ENCODE data around the gene KATNBL1. TPM values are rescaled to one million over a fixed set of nuclear protein-coding genes. Genes with fewer than 3 reads are reported as not detected.

Gene KATNBL1
- total and polyA plus RNA-seq, 7 experiments from 2014 or later, result 21.8 to 41.1 (median 33.0) TPM

DNA sequence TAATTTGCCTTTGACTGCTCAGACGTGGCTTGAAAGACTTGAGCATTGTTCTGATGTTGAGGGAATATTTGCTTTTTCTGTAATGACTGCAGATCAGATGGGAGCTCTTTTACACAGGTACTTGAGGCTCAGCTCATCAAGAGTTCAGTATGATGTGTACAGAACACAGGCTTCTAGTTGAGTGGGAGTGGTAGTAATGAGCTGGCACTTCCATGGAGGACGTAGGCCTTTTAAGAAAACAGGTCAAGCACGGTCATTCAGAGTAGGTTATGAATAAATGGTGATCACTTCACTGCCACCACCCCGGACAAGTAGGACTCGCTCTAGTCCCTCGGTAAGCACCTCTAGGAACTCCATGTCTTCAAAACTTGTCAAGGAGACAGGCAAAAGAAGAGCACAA is 23.7 kb upstream of the KATNBL1 start:
- ChIA-PET POLR2A (interaction anchor here (0.6 to 1.4 kb wide), 2 partner anchors 104 to 132 kb away, joined by 3 to 4 read pairs; partner anchors contain the start of gene SLC12A6), CTCF (interaction anchor here (1.0 to 1.1 kb wide), 2 partner anchors 105 to 134 kb away, joined by 4 to 6 read pairs; no protein-coding TSS in a partner anchor)
- Histone ChIP-seq H3K36me3 (ENCODE audit: control insufficient read depth in 2 of 3, insufficient read depth in 3 of 3, low read length in 3 of 3) (peaks cover 18 to 91% (median 29%) of the 10 kb centered on the region in 3 experiments), H3K27me3 (ENCODE audit: control insufficient read depth in 2 of 2, insufficient read depth in 2 of 2, low read length in 2 of 2) (no peaks in the 10 kb centered on the region), H3K27ac (ENCODE audit: low read depth, low read length) (no peak overlapping the region), H3K4me1 (ENCODE audit: control insufficient read depth in 2 of 2, insufficient read depth in 2 of 2, low read length in 2 of 2) (no peaks in the 10 kb centered on the region), H3K9me3 (ENCODE audit: control insufficient read depth in 2 of 3, low read length in 3 of 3) (no peaks in the 10 kb centered on the region), H3K4me3 (ENCODE audit: low read length) (no peak overlapping the region)
- no peaks in the 10 kb centered on the region for H3K27me3 Mint-ChIP-seq
- no peak overlapping the region for H3K4me3 Mint-ChIP-seq
- no peak for DNase-seq
- H3K36me3 Mint-ChIP-seq, result peaks cover 0 to 43% (median 17%) of the 10 kb centered on the region in 5 donors
- no peaks in the 10 kb centered on the region for H3K4me1 Mint-ChIP-seq
- peak overlapping the region in 2 of 9 donors; percentile 62 to 79 for H3K27ac Mint-ChIP-seq
- intact Hi-C loops (cut with micrococcal nuclease), result no loop called here
- ATAC-seq, result no peak
- peaks cover 0 to 1% (median 0%) of the 10 kb centered on the region in 11 donors for H3K9me3 Mint-ChIP-seq

DNA sequence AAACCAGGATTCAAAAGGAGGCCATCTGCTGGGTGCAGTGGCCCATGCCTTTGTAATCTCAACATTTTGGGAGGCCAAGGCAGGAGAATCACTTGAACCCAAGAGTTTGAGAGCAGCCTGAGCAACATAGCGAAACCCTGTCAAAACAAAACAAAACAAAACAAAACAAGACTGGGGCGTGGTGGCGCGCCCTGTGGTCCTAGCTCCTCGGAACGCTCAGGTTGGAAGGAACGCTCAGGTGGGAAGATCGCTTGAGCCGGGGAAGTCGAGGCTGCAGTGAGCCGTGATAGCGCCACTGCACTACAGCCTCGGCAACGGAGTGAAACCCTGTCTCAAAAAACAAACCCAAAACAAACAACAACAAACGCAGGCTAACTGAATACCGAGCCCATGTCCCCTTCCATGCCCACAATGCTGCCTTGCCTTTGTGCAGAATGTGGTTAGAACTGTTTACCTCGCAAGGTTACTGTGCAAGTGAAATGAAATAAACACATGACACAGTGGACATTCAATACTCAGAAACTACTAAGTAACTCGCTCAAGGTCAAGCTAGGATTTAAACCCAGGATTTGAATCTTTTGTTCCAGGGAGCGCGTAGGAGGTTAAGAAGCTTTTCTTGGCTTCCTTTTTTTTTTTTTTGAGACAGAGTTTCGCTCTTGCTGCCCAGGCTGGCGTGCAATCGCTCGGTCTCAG is 14.2 kb upstream of the KATNBL1 start:
- H3K27me3 ChIP-seq (ENCODE audit: control insufficient read depth in 2 of 2, insufficient read depth in 2 of 2, low read length in 2 of 2), result no peaks in the 10 kb centered on the region
- peak overlapping the region; percentile 83 for H3K27ac ChIP-seq (ENCODE audit: low read depth, low read length)
- Mint-ChIP-seq H3K36me3 (peaks cover 4 to 21% (median 13%) of the 10 kb centered on the region in 5 donors), H3K4me3 (peak overlapping the region; percentile 88 to 100 (median 94)), H3K27ac (peak overlapping the region; percentile 93 to 100 (median 99)), H3K27me3 (peaks cover 0 to 5% (median 0%) of the 10 kb centered on the region in 5 donors), H3K4me1 (peaks cover 9 to 35% (median 30%) of the 10 kb centered on the region in 7 donors), H3K9me3 (peaks cover 0 to 6% (median 0%) of the 10 kb centered on the region in 11 donors)
- peaks cover 5 to 13% of the 10 kb centered on the region in 2 donors for H3K4me1 ChIP-seq (ENCODE audit: control insufficient read depth in 2 of 2, insufficient read depth in 2 of 2, low read length in 2 of 2)
- peak overlapping the region; percentile 82 for H3K4me3 ChIP-seq (ENCODE audit: low read length)
- ChIA-PET POLR2A (interaction anchor here (0.6 to 3.4 kb wide), 11 partner anchors 9 to 762 kb away, joined by 3 to 23 read pairs (median 6); partner anchors contain the start of genes EMC7, GOLGA8B, KATNBL1 and LPCAT4), CTCF (interaction anchor here (1.1 to 1.3 kb wide), 2 partner anchors 13 to 144 kb away, joined by 3 read pairs; no protein-coding TSS in a partner anchor)
- no peaks in the 10 kb centered on the region for H3K9me3 ChIP-seq (ENCODE audit: control insufficient read depth in 2 of 3, low read length in 3 of 3)
- peaks cover 0 to 16% (median 0%) of the 10 kb centered on the region in 3 experiments for H3K36me3 ChIP-seq (ENCODE audit: control insufficient read depth in 2 of 3, insufficient read depth in 3 of 3, low read length in 3 of 3)
- ATAC-seq (no peak), DNase-seq (no peak)
- intact Hi-C loops (cut with micrococcal nuclease), result loop anchor here (1.0 to 10.0 kb wide), 4 partner anchors 14 to 741 kb away; partner anchors contain the start of genes AQR (in 1 of the 2), GOLGA8A (in 1 of the 2), GOLGA8B (in 1 of the 2) and KATNBL1 (in 1 of the 2)

DNA sequence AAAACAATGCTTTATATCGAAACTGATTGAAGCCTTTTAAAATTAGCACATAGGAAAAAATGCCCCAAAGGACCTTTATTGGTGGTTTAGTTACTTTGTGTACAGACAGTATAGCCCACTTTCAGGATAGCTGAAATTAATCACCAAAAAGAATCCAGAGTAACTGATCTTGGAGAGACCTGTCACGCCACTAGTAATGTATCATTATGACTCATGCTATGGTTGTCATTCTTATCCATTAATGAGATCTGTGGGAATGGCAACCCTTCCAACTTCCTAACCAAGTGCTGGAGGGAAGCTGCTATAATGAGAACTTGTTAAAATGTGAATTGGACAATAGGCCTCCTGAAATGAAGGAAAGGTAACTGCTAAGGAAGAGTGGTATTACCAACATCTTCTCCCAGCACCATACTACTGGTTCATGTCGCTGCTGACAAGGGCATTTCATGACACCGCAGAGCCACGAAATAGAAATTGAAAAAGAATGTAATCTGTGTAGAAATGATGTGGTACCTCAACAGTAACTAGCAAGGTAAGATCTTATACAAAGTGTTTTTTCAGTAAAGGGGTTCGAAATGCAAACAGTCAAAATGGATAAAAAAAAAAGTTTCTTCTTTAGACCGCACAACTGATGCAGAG is 7.8 kb upstream of the KATNBL1 start:
- intact Hi-C loops (cut with micrococcal nuclease), result loop anchor here in 1 of 2 donors (10.0 kb wide), 1 partner anchor 1133 kb away; no protein-coding TSS in a partner anchor
- ChIA-PET POLR2A (no interaction called here), CTCF (interaction anchor here (0.8 kb wide), 1 partner anchor 159 kb away, joined by 3 read pairs; no protein-coding TSS in a partner anchor)
- no peaks in the 10 kb centered on the region for H3K36me3 Mint-ChIP-seq
- Histone ChIP-seq H3K27ac (ENCODE audit: low read depth, low read length) (no peak overlapping the region), H3K27me3 (ENCODE audit: control insufficient read depth in 2 of 2, insufficient read depth in 2 of 2, low read length in 2 of 2) (no peaks in the 10 kb centered on the region), H3K4me3 (ENCODE audit: low read length) (no peak overlapping the region), H3K36me3 (ENCODE audit: control insufficient read depth in 2 of 3, insufficient read depth in 3 of 3, low read length in 3 of 3) (no peaks in the 10 kb centered on the region), H3K4me1 (ENCODE audit: control insufficient read depth in 2 of 2, insufficient read depth in 2 of 2, low read length in 2 of 2) (no peaks in the 10 kb centered on the region), H3K9me3 (ENCODE audit: control insufficient read depth in 2 of 3, low read length in 3 of 3) (no peaks in the 10 kb centered on the region)
- no peak overlapping the region for H3K4me3 Mint-ChIP-seq
- no peaks in the 10 kb centered on the region for H3K9me3 Mint-ChIP-seq
- peaks cover 0 to 11% (median 0%) of the 10 kb centered on the region in 5 donors for H3K27me3 Mint-ChIP-seq
- no peak overlapping the region for H3K27ac Mint-ChIP-seq
- no peak for ATAC-seq
- H3K4me1 Mint-ChIP-seq, result peaks cover 0 to 3% (median 0%) of the 10 kb centered on the region in 7 donors
- DNase-seq, result no peak

DNA sequence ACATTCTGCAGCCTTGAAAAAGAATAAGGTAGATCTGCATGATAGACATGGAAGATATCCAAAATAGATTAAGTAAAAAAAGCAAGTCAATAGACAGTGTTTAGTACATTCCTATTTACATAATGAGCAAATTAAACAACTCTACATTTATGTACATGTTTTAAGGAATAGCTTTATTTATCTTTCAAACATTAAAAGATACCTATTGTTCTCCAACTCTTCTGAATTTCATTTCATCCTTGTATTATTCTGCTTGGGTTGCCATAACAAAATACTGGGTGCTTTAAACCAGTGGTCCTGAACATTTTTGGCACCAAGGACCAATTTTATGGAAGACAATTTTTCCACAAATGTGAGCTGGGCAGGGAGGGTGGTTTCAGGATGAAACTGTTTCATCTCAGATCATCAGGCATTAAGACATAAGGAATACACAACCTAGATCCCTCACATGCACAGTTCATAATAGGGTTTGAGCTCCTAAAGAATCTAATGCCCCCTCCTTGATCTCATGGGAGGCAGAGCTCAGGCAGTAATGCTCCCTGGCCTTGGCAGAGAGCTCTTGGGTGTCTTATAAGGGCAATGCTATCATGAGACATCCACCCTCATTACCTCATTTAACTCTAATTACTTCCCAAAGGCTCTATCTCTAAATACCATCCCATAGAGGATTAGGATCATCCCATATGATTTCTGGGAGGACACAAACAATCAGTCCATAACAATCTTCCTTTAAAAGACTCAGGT is 6.8 kb upstream of the KATNBL1 start:
- no peaks in the 10 kb centered on the region for H3K27me3 ChIP-seq (ENCODE audit: control insufficient read depth in 2 of 2, insufficient read depth in 2 of 2, low read length in 2 of 2)
- ChIA-PET CTCF (interaction anchor here (1.0 kb wide), 2 partner anchors 8 to 151 kb away, joined by 3 to 4 read pairs; partner anchors contain the start of genes EMC4 and LPCAT4), POLR2A (interaction anchor here (1.0 kb wide), 1 partner anchor 121 kb away, joined by 3 read pairs; the partner anchor contains the start of gene SLC12A6)
- H3K27ac Mint-ChIP-seq, result no peak overlapping the region
- no peaks in the 10 kb centered on the region for H3K36me3 ChIP-seq (ENCODE audit: control insufficient read depth in 2 of 3, insufficient read depth in 3 of 3, low read length in 3 of 3)
- H3K36me3 Mint-ChIP-seq, result no peaks in the 10 kb centered on the region
- no peak overlapping the region for H3K27ac ChIP-seq (ENCODE audit: low read depth, low read length)
- ATAC-seq (no peak), DNase-seq (no peak)
- H3K27me3 Mint-ChIP-seq, result peaks cover 0 to 11% (median 0%) of the 10 kb centered on the region in 5 donors
- H3K9me3 Mint-ChIP-seq, result no peaks in the 10 kb centered on the region
- no peaks in the 10 kb centered on the region for H3K4me1 ChIP-seq (ENCODE audit: control insufficient read depth in 2 of 2, insufficient read depth in 2 of 2, low read length in 2 of 2)
- no peak overlapping the region for H3K4me3 ChIP-seq (ENCODE audit: low read length)
- H3K4me1 Mint-ChIP-seq, result no peaks in the 10 kb centered on the region
- no peaks in the 10 kb centered on the region for H3K9me3 ChIP-seq (ENCODE audit: control insufficient read depth in 2 of 3, low read length in 3 of 3)
- no peak overlapping the region for H3K4me3 Mint-ChIP-seq
- intact Hi-C loops (cut with micrococcal nuclease), result loop anchor here in 1 of 2 donors (10.0 kb wide), 1 partner anchor 1132 kb away; no protein-coding TSS in a partner anchor

DNA sequence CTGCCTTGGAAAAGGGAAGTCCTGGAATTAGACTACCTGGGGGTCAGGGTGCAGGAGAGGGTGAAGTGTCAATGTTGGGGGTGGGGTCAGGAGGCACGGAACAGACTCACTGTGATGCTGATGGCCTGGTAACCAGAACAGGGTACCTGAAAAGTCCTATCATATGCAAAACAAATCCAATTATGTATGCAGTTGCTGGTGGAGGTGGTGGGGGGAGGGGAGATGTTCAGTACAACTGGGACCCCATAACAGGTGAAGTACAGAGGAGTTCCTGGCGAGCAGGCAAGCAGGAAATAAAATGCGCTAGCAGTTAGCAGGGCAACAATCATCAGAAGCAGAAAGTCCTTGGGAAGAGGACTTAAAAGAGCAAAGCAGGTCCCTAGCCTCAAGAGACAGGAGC is 4.2 kb upstream of the KATNBL1 start:
- Histone ChIP-seq H3K4me1 (ENCODE audit: control insufficient read depth in 2 of 2, insufficient read depth in 2 of 2, low read length in 2 of 2) (no peaks in the 10 kb centered on the region), H3K27me3 (ENCODE audit: control insufficient read depth in 2 of 2, insufficient read depth in 2 of 2, low read length in 2 of 2) (no peaks in the 10 kb centered on the region), H3K27ac (ENCODE audit: low read depth, low read length) (no peak overlapping the region), H3K4me3 (ENCODE audit: low read length) (no peak overlapping the region), H3K36me3 (ENCODE audit: control insufficient read depth in 2 of 3, insufficient read depth in 3 of 3, low read length in 3 of 3) (no peaks in the 10 kb centered on the region), H3K9me3 (ENCODE audit: control insufficient read depth in 2 of 3, low read length in 3 of 3) (no peaks in the 10 kb centered on the region)
- Mint-ChIP-seq H3K27ac (no peak overlapping the region), H3K27me3 (peaks cover 0 to 11% (median 0%) of the 10 kb centered on the region in 5 donors), H3K9me3 (no peaks in the 10 kb centered on the region), H3K36me3 (no peaks in the 10 kb centered on the region), H3K4me1 (peaks cover 0 to 5% (median 2%) of the 10 kb centered on the region in 7 donors), H3K4me3 (no peak overlapping the region)
- ATAC-seq, result no peak
- CTCF ChIA-PET, result interaction anchor here (0.7 kb wide), 2 partner anchors 8 to 12 kb away, joined by 3 to 7 read pairs; no protein-coding TSS in a partner anchor
- intact Hi-C loops (cut with micrococcal nuclease), result loop anchor here (5.0 to 10.0 kb wide), 3 partner anchors 477 to 1333 kb away; partner anchors contain the start of gene DPH6 (in 1 of the 2)
- no peak for DNase-seq
- POLR2A ChIA-PET, result no interaction called here

DNA sequence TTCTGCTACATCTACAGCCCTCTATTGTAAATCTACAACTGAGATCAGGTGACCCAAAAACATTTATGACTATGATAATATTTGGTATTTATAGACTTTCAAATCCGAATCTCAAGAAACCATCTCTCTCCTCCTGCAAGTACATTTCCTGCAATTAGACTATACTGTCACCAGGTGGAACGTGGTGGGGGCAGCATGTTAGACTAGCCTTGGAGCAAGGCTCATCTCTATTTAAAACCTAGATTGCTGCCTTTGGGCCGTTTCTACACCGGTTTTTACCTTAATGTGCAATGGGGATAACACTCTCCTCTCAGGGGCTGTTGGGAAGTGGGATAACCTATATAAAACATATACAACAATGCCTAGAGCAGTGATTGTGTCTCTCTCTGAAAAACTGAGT is 3.8 kb upstream of the KATNBL1 start:
- H3K4me3 ChIP-seq (ENCODE audit: low read length), result no peak overlapping the region
- H3K36me3 ChIP-seq (ENCODE audit: control insufficient read depth in 2 of 3, insufficient read depth in 3 of 3, low read length in 3 of 3), result no peaks in the 10 kb centered on the region
- ATAC-seq, result no peak
- H3K36me3 Mint-ChIP-seq, result no peaks in the 10 kb centered on the region
- ChIA-PET CTCF (interaction anchor here (0.7 kb wide), 3 partner anchors 9 to 174 kb away, joined by 3 to 7 read pairs (median 3); no protein-coding TSS in a partner anchor), POLR2A (no interaction called here)
- H3K4me1 Mint-ChIP-seq, result peaks cover 0 to 10% (median 6%) of the 10 kb centered on the region in 7 donors
- no peaks in the 10 kb centered on the region for H3K9me3 Mint-ChIP-seq
- no peak for DNase-seq
- H3K27ac Mint-ChIP-seq, result no peak overlapping the region
- intact Hi-C loops (cut with micrococcal nuclease), result loop anchor here (5.0 to 10.0 kb wide), 3 partner anchors 476 to 1334 kb away; partner anchors contain the start of gene DPH6 (in 1 of the 2)
- no peaks in the 10 kb centered on the region for H3K9me3 ChIP-seq (ENCODE audit: control insufficient read depth in 2 of 3, low read length in 3 of 3)
- no peak overlapping the region for H3K27ac ChIP-seq (ENCODE audit: low read depth, low read length)
- H3K27me3 ChIP-seq (ENCODE audit: control insufficient read depth in 2 of 2, insufficient read depth in 2 of 2, low read length in 2 of 2), result no peaks in the 10 kb centered on the region
- peaks cover 0 to 11% (median 0%) of the 10 kb centered on the region in 5 donors for H3K27me3 Mint-ChIP-seq
- H3K4me1 ChIP-seq (ENCODE audit: control insufficient read depth in 2 of 2, insufficient read depth in 2 of 2, low read length in 2 of 2), result peaks cover 0 to 4% of the 10 kb centered on the region in 2 donors
- H3K4me3 Mint-ChIP-seq, result no peak overlapping the region
